WTC11 (cell line): ENCODE data around the gene TMBIM6. TPM values are rescaled to one million over a fixed set of nuclear protein-coding genes. Genes with fewer than 3 reads are reported as not detected.

Experiments
- ATAC-seq: fragments of 200-7000 bp; cut with Tn5 transposase; 2 replicates; pipeline ENCODE4 v1.10.0; 2021; ENCODE audit warnings: mild to moderate bottlenecking, moderate library complexity
- CTCF ChIA-PET: fragments of 300-600 bp; sonication (Branson Sonifier 250); formaldehyde crosslinking; loops from one replicate; lab custom pipeline; 2021; ENCODE audit warnings: antibody characterized with exemption; lab: Charles Lee
- POLR2A ChIA-PET: fragments of 350-600 bp; sonication (Branson Sonifier 250); formaldehyde crosslinking; loops from one replicate; lab custom pipeline; 2021; ENCODE audit warnings: antibody characterized with exemption; lab: Charles Lee
- DNase-seq: peaks from one replicate; pipeline ENCODE4 v3.0.0; 2021; ENCODE audit warnings: low spot score
- H3K27ac Mint-ChIP-seq: 2 replicates; pipeline ENCODE4 v1.8.0; 2021; ENCODE audit warnings: mixed read lengths
- H3K27me3 Mint-ChIP-seq: 2 replicates; pipeline ENCODE4 v1.8.0; 2021; ENCODE audit warnings: low read depth, mild to moderate bottlenecking, moderate library complexity, mixed read lengths
- H3K36me3 Mint-ChIP-seq: 2 replicates; pipeline ENCODE4 v1.8.0; 2021; ENCODE audit warnings: mixed read lengths
- H3K4me1 Mint-ChIP-seq: 2 replicates; pipeline ENCODE4 v1.8.0; 2022; ENCODE audit warnings: mixed read lengths
- H3K4me3 Mint-ChIP-seq: 2 replicates; pipeline ENCODE4 v1.8.0; 2021; ENCODE audit warnings: mild to moderate bottlenecking, moderate library complexity, mixed read lengths
- H3K9me3 Mint-ChIP-seq: 2 replicates; pipeline ENCODE4 v1.8.0; 2021; ENCODE audit warnings: mixed read lengths
- ATF1 ChIP-seq: sonication (generic); formaldehyde crosslinking; IDR thresholded peaks from 2 replicates; pipeline ENCODE4 v1.8.1; 2023; ENCODE audit warnings: mild to moderate bottlenecking, moderate library complexity, missing genetic modification reagents
- CDX4 ChIP-seq: fragments of 250-450 bp; sonication (Bioruptor Pico); IDR thresholded peaks from 2 replicates; pipeline ENCODE4 v1.9.0; 2021; ENCODE audit warnings: moderate library complexity, mild to moderate bottlenecking, inconsistent platforms, borderline replicate concordance
- CREB1 ChIP-seq: sonication (generic); formaldehyde crosslinking; IDR thresholded peaks from 2 replicates; pipeline ENCODE4 v1.8.0; 2023; ENCODE audit warnings: mild to moderate bottlenecking, missing genetic modification reagents
- CTCF ChIP-seq: fragments of 200-600 bp; IDR thresholded peaks from 2 replicates; pipeline ENCODE4 v1.8.0; 2022; ENCODE audit warnings: antibody characterized with exemption
- ELF4 ChIP-seq: sonication (generic); formaldehyde crosslinking; IDR thresholded peaks from 2 replicates; pipeline ENCODE4 v1.8.1; 2022; ENCODE audit warnings: low read depth, mild to moderate bottlenecking, moderate library complexity, missing genetic modification reagents
- GRHL2 ChIP-seq: fragments of 250-450 bp; sonication (Bioruptor Pico); IDR thresholded peaks from 2 replicates; pipeline ENCODE4 v1.8.0; 2022; ENCODE audit warnings: mild to moderate bottlenecking, moderate library complexity; ENCODE audit not compliant: insufficient replicate concordance, severe bottlenecking
- JAZF1 ChIP-seq: fragments of 250-450 bp; sonication (Bioruptor Pico); IDR thresholded peaks from 2 replicates; pipeline ENCODE4 v1.9.0; 2021; ENCODE audit warnings: moderate library complexity, mild to moderate bottlenecking, inconsistent platforms
- MAX ChIP-seq: sonication (generic); formaldehyde crosslinking; IDR thresholded peaks from 2 replicates; pipeline ENCODE4 v1.8.0; 2022; ENCODE audit warnings: mild to moderate bottlenecking, missing genetic modification reagents
- NFE2L1 ChIP-seq: sonication (generic); formaldehyde crosslinking; IDR thresholded peaks from 2 replicates; pipeline ENCODE4 v1.8.1; 2023; ENCODE audit warnings: missing genetic modification reagents
- PRDM15 ChIP-seq: sonication (generic); formaldehyde crosslinking; IDR thresholded peaks from 2 replicates; pipeline ENCODE4 v1.8.0; 2022; ENCODE audit warnings: missing genetic modification reagents
- PRRX2 ChIP-seq: fragments of 250-450 bp; sonication (Bioruptor Pico); IDR thresholded peaks from 2 replicates; pipeline ENCODE4 v1.8.0; 2021; ENCODE audit warnings: mild to moderate bottlenecking
- RORB ChIP-seq: fragments of 250-450 bp; sonication (Bioruptor Pico); IDR thresholded peaks from 2 replicates; pipeline ENCODE4 v1.9.0; 2021; ENCODE audit warnings: mild to moderate bottlenecking
- SP1 ChIP-seq: sonication (generic); formaldehyde crosslinking; conservative IDR thresholded peaks from 2 replicates; pipeline ENCODE4 v1.8.1; 2022; ENCODE audit warnings: missing genetic modification reagents
- ZMAT4 ChIP-seq: fragments of 250-450 bp; sonication (Bioruptor Pico); IDR thresholded peaks from 2 replicates; pipeline ENCODE4 v1.9.0; 2021; ENCODE audit warnings: mild to moderate bottlenecking
- ZNF121 ChIP-seq: sonication (generic); formaldehyde crosslinking; IDR thresholded peaks from 2 replicates; pipeline ENCODE4 v1.8.0; 2023; ENCODE audit warnings: missing genetic modification reagents
- ZNF138 ChIP-seq: sonication (generic); formaldehyde crosslinking; conservative IDR thresholded peaks from 2 replicates; pipeline ENCODE4 v1.8.1; 2022; ENCODE audit warnings: mild to moderate bottlenecking, moderate library complexity, missing genetic modification reagents
- ZNF232 ChIP-seq: sonication (generic); formaldehyde crosslinking; IDR thresholded peaks from 2 replicates; pipeline ENCODE4 v1.8.0; 2022; ENCODE audit warnings: mild to moderate bottlenecking, missing genetic modification reagents
- ZNF512 ChIP-seq: sonication (generic); formaldehyde crosslinking; IDR thresholded peaks from 2 replicates; pipeline ENCODE4 v1.8.1; 2022; ENCODE audit warnings: missing genetic modification reagents, borderline replicate concordance
- ZSCAN18 ChIP-seq: fragments of 250-450 bp; sonication (Bioruptor Pico); IDR thresholded peaks from 2 replicates; pipeline ENCODE4 v2.1.2; 2022; ENCODE audit warnings: mild to moderate bottlenecking, moderate library complexity
- total RNA-seq: library from RNA; stranded (reverse); gene quantifications from 3 replicates; pipeline ENCODE4 v1.2.3, GENCODE V29; 2021

Gene TMBIM6
- total RNA-seq, 1 experiment from 2014 or later = 402 TPM

- Mint-ChIP-seq H3K27ac (no peak overlapping the region), H3K27me3 (peaks cover 20% of the 10 kb centered on the region), H3K9me3 (no peaks in the 10 kb centered on the region), H3K36me3 (no peaks in the 10 kb centered on the region), H3K4me3 (no peak overlapping the region), H3K4me1 (peaks cover 17% of the 10 kb centered on the region)
- ChIA-PET CTCF (interaction anchor here (0.6 to 3.2 kb wide), 43 partner anchors 9 to 292 kb away, joined by 3 to 33 read pairs (median 4); partner anchors contain the start of genes AQP5, BCDIN3D, NCKAP5L and PRPF40B), POLR2A (interaction anchor here (1.1 kb wide), 1 partner anchor 50 kb away, joined by 4 read pairs; the partner anchor contains the start of gene NCKAP5L)
- peak; percentile 90 for DNase-seq
- TF ChIP-seq ZNF512 (CRISPR knock-in tag) (no peak), PRDM15 (CRISPR knock-in tag) (peak; percentile 31; the same call in 1 of the 2 replicates), CTCF (peak; percentile 69), ELF4 (CRISPR knock-in tag) (no peak), PRRX2 (CRISPR knock-in tag) (no peak), CDX4 (CRISPR knock-in tag) (no peak), SP1 (CRISPR knock-in tag) (0 out of 2 replicates have a peak, but pooled peaks have one; percentile 26), JAZF1 (CRISPR knock-in tag) (no peak), ZMAT4 (CRISPR knock-in tag) (no peak), ZSCAN18 (no peak), ATF1 (no peak), GRHL2 (CRISPR knock-in tag) (no peak), ZNF121 (CRISPR knock-in tag) (no peak), MAX (CRISPR knock-in tag) (peak; percentile 46; the same call in 1 of the 2 replicates), ZNF138 (CRISPR knock-in tag) (no peak), CREB1 (CRISPR knock-in tag) (no peak), NFE2L1 (CRISPR knock-in tag) (peak; percentile 15; the same call in 1 of the 2 replicates), RORB (CRISPR knock-in tag) (no peak), ZNF232 (no peak)
- ATAC-seq = peak; percentile 89
Measured at GRCh38 chr12:49777800-49778748, 36.7 kb downstream of the TMBIM6 start.
